Chondrocyte (in vitro differentiated cells): Measurements from ENCODE around the gene TRIM24. TPM values are rescaled to one million over a fixed set of nuclear protein-coding genes. Genes with fewer than 3 reads are reported as not detected.
"Not testable (repeated sequence)": the region's sequence is repeated elsewhere in the genome, so short reads cannot be mapped to it uniquely, and the experiment has no call there.

Source experiments
- DNase-seq: peaks from one replicate; pipeline ENCODE4 v3.0.0; 2021; ENCODE audit warnings: mixed read lengths, low spot score
- H3K27ac Mint-ChIP-seq: one replicate; pipeline ENCODE4 v1.8.0; 2021; ENCODE audit warnings: mild to moderate bottlenecking, moderate library complexity, mixed read lengths; ENCODE audit not compliant: unreplicated experiment
- H3K27me3 Mint-ChIP-seq: 2 replicates; pipeline ENCODE4 v1.8.0; 2021; ENCODE audit warnings: low read depth, mixed read lengths
- H3K36me3 Mint-ChIP-seq: 2 replicates; pipeline ENCODE4 v1.8.0; 2021; ENCODE audit warnings: low read depth, mixed read lengths
- H3K4me1 Mint-ChIP-seq: 2 replicates; pipeline ENCODE4 v1.8.0; 2021; ENCODE audit warnings: low read depth, mild to moderate bottlenecking, mixed read lengths
- H3K4me3 Mint-ChIP-seq: one replicate; pipeline ENCODE4 v1.8.0; 2021; ENCODE audit warnings: mild to moderate bottlenecking, moderate library complexity, mixed read lengths; ENCODE audit not compliant: unreplicated experiment
- H3K9me3 Mint-ChIP-seq: 2 replicates; pipeline ENCODE4 v1.8.0; 2021; ENCODE audit warnings: low read depth, mixed read lengths
- total RNA-seq: library from RNA; stranded (reverse); gene quantifications from 3 replicates; pipeline ENCODE4 v1.2.1, GENCODE V29; 2021
- TF ChIP-seq, protein P1 (sequence below): fragments of 200-600 bp; sonication (generic); IDR thresholded peaks from 2 replicates; pipeline ENCODE4 v1.5.0; 2021; ENCODE audit warnings: antibody characterized with exemption, mild to moderate bottlenecking, moderate library complexity

The TRIM24 gene
- total RNA-seq, 1 donor from 2014 or later, result 31.6 TPM

DNA sequence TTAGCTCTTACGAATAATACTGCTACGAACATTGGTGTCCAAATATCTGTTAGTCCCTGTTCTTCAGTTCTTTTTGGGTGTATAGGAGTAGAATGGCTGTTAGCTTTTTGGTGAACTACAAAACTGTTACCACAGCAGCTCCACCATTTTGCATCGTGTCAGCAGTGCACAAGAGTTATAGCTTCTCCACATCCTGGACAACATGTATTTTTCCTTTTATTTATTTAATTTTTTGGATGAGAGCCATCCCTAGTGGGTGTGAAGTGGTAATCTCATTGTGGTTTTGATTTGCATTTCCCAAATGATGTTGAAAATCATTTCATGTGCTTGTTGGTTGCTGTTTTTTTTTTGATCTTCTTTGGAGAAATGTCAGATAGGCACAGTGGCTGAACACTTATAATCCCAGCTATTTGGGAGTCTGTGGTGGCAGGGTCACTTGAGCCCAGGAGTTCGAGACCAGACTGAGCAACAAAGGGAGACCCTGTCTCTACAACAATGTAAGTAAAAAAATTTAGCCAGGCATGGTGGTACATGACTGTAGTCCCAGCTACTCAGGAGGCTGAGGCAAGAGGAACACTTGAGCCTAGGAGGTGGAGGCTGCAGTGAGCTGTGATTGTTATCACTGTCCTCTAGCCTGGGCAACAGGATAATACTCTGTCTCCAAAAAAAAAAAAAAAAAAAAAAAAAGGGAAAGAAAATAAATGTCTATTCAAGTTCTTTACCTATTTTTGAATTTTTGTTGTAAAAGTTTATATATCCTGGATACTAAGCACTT, 31.7 kb downstream of the TRIM24 start:
- no peak overlapping the region for H3K27ac Mint-ChIP-seq
- DNase-seq, result no peak
- H3K27me3 Mint-ChIP-seq, result no peaks in the 10 kb centered on the region
- peaks cover 1% of the 10 kb centered on the region for H3K9me3 Mint-ChIP-seq
- peaks cover 56% of the 10 kb centered on the region for H3K4me1 Mint-ChIP-seq
- TF ChIP-seq, protein P1, sequence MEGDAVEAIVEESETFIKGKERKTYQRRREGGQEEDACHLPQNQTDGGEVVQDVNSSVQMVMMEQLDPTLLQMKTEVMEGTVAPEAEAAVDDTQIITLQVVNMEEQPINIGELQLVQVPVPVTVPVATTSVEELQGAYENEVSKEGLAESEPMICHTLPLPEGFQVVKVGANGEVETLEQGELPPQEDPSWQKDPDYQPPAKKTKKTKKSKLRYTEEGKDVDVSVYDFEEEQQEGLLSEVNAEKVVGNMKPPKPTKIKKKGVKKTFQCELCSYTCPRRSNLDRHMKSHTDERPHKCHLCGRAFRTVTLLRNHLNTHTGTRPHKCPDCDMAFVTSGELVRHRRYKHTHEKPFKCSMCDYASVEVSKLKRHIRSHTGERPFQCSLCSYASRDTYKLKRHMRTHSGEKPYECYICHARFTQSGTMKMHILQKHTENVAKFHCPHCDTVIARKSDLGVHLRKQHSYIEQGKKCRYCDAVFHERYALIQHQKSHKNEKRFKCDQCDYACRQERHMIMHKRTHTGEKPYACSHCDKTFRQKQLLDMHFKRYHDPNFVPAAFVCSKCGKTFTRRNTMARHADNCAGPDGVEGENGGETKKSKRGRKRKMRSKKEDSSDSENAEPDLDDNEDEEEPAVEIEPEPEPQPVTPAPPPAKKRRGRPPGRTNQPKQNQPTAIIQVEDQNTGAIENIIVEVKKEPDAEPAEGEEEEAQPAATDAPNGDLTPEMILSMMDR, result no peak
- H3K36me3 Mint-ChIP-seq, result peaks cover 1% of the 10 kb centered on the region
- no peak overlapping the region for H3K4me3 Mint-ChIP-seq

DNA sequence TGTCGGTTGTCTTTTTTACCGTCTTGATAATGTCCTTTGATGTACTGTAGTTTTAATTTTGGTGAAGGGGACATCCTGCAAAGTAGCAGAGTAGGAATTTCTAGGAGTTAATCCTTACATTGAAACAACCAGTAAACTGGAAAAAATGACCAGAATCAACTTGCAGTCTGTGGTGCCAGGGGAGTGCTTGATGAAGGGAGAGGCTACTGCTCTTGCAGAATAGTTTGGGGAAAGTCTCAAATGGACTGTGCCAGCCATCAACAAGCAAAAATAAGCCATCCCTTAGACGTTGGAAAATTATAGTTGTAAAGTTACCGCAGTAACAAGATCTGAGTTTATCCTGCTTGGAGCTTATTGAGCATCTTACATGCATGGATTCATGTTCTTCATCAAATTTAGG, 32.4 kb downstream of the TRIM24 start:
- H3K27me3 Mint-ChIP-seq, result no peaks in the 10 kb centered on the region
- TF ChIP-seq, protein P1, result no peak
- H3K9me3 Mint-ChIP-seq, result peaks cover 3% of the 10 kb centered on the region
- no peak overlapping the region for H3K4me3 Mint-ChIP-seq
- DNase-seq, result no peak
- H3K36me3 Mint-ChIP-seq, result peaks cover 3% of the 10 kb centered on the region
- H3K27ac Mint-ChIP-seq, result no peak overlapping the region
- H3K4me1 Mint-ChIP-seq, result peaks cover 57% of the 10 kb centered on the region

DNA sequence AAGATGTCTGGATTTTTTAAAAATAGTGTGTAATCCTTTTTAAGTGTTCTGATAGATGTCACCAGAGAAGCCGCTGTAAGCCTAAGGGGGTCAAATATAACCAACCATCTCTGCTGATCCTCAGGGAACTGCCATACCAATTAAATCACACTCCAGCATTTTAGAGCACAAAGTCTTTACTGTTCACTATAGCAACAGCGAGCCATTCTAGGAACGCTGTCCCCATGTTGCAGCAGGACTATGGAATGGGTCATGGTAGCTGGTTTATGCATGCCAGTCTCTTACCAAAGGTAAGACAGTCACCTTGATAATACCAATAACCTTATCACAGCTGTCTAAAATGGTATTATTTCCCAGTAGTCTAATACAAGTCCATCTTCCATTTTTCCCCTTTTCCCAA, 33.5 kb downstream of the TRIM24 start:
- no peak for DNase-seq
- H3K36me3 Mint-ChIP-seq, result peaks cover 3% of the 10 kb centered on the region
- no peak overlapping the region for H3K4me3 Mint-ChIP-seq
- peaks cover 46% of the 10 kb centered on the region for H3K4me1 Mint-ChIP-seq
- TF ChIP-seq, protein P1, result no peak
- no peak overlapping the region for H3K27ac Mint-ChIP-seq
- peaks cover 3% of the 10 kb centered on the region for H3K9me3 Mint-ChIP-seq
- no peaks in the 10 kb centered on the region for H3K27me3 Mint-ChIP-seq

DNA sequence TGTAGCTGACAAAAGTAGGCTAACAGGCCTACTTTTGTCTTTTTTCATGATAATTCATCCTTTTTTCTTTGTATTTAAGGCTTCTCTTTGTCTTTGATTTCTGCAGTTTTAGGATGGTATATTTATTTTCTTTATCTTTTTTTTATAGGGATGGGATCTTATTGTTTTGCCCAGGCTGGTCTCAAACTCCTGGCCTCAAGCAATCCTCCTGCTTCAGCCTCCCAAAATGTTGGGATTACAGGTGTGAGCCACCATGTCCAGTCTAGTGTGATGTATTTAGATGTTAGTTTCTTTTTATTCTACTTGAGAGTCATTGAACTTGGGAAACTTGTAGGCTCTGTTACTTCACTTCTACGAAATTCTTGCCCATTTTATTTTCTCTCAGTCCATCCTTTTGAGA, 35.4 kb downstream of the TRIM24 start:
- Mint-ChIP-seq H3K9me3 (peaks cover 6% of the 10 kb centered on the region), H3K27me3 (no peaks in the 10 kb centered on the region), H3K27ac (no peak overlapping the region), H3K4me1 (peaks cover 40% of the 10 kb centered on the region), H3K36me3 (peaks cover 9% of the 10 kb centered on the region), H3K4me3 (no peak overlapping the region)
- DNase-seq, result no peak
- TF ChIP-seq, protein P1, result no peak

DNA sequence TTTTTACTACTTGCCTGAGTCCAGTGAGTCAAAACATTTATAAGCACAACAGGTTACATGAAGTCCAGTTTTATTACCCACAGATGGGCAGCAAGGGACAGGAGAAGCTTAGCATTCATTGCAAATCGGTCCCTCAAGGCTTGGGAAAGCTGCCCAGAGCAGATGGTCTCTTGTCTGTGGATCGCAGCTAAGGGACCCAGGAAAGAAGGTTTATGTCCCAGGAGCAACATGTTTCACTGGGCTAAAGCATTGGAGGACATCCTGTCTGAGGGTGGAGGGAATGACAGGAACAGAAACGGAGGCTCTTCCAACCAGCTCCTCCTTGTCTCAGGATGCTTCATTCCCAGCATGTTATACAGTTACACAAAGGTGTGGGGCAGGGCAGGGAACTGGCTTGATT, 39.3 kb downstream of the TRIM24 start:
- no peaks in the 10 kb centered on the region for H3K27me3 Mint-ChIP-seq
- no peak overlapping the region for H3K27ac Mint-ChIP-seq
- peaks cover 34% of the 10 kb centered on the region for H3K4me1 Mint-ChIP-seq

DNA sequence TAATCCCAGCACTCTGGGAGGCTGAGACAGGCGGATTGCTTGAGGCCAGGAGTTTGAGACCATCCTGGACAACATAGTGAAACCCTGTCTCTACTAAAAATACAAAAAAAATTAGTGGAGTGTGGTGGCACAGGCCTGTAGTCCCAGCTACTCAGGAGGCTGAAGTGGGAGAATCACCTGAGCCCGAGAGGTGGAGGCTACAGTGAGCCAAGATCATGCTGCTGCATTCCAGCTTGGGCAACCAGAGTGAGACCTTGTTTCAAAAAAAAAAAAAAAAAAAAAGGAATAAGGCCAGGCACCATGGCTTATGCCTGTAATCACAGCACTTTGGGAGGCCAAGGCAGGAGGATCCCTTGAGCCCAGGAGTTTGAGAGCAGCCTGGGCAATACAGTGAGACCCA, 40.2 kb downstream of the TRIM24 start:
- H3K27ac Mint-ChIP-seq, H3K27me3 Mint-ChIP-seq, H3K9me3 Mint-ChIP-seq, DNase-seq, H3K4me3 Mint-ChIP-seq: not testable (repeated sequence)
- Mint-ChIP-seq H3K36me3 (peaks cover 11% of the 10 kb centered on the region), H3K4me1 (peaks cover 30% of the 10 kb centered on the region)

More for the DNA sequence above, 39.3 kb downstream of the TRIM24 start:
- peaks cover 9% of the 10 kb centered on the region for H3K36me3 Mint-ChIP-seq
- TF ChIP-seq, protein P1, result no peak
- DNase-seq, result no peak
- H3K9me3 Mint-ChIP-seq, result peaks cover 6% of the 10 kb centered on the region
- no peak overlapping the region for H3K4me3 Mint-ChIP-seq
